ENCODE results near the gene CCDC138.
"Not testable (repeated sequence)": the region's sequence is repeated elsewhere in the genome, so short reads cannot be mapped to it uniquely, and the experiment has no call there.

Gene CCDC138, protein sequence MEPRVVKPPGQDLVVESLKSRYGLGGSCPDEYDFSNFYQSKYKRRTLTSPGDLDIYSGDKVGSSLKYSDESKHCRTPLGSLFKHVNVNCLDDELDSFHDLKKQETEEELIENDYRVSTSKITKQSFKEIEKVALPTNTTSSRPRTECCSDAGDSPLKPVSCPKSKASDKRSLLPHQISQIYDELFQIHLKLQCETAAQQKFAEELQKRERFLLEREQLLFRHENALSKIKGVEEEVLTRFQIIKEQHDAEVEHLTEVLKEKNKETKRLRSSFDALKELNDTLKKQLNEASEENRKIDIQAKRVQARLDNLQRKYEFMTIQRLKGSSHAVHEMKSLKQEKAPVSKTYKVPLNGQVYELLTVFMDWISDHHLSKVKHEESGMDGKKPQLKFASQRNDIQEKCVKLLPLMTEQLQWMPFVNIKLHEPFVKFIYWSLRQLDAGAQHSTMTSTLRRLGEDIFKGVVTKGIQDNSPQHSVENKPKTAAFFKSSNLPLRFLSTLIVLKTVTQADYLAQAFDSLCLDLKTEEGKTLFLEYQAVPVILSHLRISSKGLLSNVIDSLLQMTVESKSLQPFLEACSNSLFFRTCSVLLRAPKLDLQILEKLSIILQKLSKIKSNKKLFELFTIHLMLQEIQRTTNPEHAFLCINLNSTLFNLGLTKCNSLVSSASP

DNA sequence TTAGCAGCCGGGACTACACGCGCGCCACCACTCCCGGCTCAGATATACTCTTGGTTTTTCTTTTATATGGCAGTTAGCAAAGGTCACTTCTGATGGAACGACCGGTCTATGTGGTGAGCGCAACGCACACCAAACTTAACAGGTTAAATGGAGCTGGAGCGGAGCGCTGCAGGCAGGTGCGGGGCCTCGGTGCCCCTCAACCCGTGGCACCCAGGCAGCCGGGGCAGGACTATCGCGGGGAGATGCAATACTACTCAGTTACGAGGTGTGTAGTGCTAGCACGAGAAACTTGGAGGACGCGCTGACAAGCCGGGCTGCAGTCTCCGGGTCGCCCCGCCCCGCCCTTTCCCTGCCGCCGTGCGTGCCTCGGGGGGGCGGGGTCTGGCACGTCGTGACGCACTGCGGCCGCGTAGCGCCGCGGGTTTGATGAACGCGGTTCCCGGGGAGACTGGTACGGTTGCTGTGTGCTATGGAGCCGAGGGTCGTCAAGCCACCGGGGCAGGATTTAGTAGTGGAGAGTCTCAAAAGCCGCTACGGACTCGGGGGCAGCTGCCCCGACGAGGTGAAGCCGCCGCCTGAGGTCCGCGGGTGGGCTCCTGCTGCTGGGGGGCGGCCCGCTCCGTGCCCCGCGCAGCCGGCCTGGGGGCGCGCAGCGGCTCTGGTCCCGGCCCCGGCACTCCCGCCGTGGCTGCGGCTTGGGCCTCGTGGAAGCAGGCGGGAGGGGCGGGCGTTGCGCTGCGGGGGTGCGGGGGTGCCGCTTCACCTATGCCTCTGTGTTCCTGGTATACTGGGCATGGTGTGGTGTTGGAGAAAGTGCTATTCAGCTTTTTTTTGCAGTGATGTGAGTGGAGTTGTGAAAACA, at the start of gene CCDC138:
Gene CCDC138 (plus strand): TSS at position 418 of the 862 bp plus-strand sequence. CDS start 52 bp downstream, at position 470.
- in situ Hi-C loops (cut with MboI; ENCODE audit: low sequenced_read_pairs) = no loop called here

DNA sequence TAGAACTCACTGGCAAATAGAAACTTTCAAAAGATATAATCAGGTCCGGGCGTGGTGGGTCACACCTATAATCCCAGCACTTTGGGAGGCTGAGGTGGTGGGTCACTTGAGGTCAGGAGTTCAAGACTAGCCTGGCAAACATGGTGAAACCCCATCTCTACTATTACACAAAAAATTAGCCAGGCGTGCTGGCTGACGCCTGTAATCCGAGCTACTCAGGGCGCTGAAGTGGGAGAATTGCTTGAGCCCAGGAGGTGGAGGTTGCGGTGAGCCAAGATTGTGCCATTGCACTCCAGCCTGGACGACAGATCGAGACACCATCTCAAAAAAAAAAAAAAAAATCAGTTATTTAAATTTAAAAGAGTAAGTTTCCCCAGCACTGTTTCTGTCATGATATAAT, 28.6 kb upstream of the CCDC138 start:
- in situ Hi-C loops (cut with MboI; ENCODE audit: low sequenced_read_pairs) = not testable (repeated sequence)

DNA sequence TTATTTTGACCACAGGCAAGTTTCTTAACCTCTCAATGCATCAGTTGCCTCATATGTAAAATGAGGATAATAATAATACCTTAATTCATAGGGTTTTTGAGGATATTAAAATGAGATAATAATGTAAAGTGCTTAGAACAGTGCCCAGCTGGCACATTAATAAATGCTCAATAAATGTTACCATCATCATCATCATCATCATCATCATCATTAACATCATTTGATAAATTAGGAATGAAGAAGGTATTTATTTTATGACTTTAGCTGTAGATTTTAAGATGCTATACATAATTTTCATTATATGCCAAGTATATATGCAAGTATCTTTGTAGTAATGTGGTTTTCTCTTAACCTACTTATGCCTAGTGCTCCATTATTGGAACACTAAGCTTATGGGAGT, 24.0 kb upstream of the CCDC138 start:
- in situ Hi-C loops (cut with MboI; ENCODE audit: low sequenced_read_pairs) = not testable (repeated sequence)

DNA sequence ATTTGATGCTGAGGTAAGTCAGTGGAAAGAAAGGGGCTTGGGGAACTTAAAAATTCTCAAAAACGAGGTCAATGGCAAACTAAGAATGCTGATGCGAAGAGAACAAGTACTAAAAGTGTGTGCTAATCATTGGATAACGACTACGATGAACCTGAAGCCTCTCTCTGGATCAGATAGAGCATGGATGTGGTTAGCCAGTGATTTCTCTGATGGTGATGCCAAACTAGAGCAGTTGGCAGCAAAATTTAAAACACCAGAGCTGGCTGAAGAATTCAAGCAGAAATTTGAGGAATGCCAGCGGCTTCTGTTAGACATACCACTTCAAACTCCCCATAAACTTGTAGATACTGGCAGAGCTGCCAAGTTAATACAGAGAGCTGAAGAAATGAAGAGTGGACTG, 19.9 kb upstream of the CCDC138 start:
- in situ Hi-C loops (cut with MboI; ENCODE audit: low sequenced_read_pairs) = not testable (repeated sequence)

DNA sequence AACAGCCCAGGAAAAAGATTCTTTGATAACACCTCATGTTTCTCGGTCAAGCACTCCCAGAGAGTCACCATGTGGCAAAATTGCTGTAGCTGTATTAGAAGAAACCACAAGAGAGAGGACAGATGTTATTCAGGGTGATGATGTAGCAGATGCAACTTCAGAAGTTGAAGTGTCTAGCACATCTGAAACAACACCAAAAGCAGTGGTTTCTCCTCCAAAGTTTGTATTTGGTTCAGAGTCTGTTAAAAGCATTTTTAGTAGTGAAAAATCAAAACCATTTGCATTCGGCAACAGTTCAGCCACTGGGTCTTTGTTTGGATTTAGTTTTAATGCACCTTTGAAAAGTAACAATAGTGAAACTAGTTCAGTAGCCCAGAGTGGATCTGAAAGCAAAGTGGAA, 18.7 kb upstream of the CCDC138 start:
- in situ Hi-C loops (cut with MboI; ENCODE audit: low sequenced_read_pairs) = not testable (repeated sequence)

DNA sequence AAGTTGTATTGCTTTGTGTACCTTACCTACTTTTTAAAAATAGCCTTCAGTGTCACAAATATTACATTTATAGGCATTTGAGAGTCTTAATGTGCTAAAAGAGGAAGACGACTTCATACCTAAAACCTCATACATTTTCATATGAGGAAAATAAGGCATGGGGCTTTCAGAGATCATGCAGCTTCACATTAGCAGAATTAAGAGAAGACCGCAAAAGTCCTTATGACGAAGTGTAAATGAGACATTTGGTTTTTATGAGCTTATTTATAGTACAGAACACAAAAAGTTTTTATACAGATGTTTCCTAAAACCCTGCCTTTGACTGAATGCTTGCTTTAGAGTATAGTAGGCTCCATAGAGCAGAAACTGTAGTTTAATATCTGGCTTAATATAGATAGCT, 10.1 kb upstream of the CCDC138 start:
- in situ Hi-C loops (cut with MboI; ENCODE audit: low sequenced_read_pairs) = no loop called here

DNA sequence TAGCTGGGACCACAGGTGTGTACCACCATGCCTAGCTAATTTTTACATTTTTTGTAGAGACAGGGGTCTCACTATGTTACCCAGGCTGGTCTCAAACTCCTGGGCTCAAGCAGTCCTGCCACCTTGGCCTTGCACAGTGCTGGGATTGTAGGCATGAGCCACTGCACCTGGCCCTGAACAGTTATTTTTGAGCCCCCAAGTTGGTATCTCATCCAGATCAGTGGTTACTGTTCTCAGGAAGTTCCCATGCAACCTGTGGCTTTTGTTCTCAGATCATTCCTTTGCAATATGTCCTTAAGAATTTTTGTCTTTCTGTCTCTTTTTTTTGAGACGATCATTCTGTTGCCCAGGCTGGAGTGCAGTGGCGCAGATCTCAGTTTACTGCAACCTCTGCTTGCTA, 7.7 kb upstream of the CCDC138 start:
- in situ Hi-C loops (cut with MboI; ENCODE audit: low sequenced_read_pairs) = no loop called here

DNA sequence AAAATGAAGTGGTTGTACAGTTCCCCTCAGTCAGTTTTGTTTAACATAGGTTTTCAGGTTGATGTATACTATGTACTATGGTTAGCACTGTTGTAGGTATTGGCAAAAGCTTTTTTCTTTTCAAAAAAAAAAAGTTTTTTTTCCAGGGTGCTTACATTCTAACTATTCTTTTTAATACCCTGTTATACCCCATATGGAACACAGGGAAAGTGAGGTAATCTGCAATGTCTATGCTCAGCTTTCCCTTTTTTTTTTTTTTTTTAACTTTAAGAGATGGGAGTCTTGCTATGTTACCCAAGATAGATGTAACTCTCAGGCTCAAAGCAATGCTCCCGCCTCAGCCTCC, 590 bp upstream of the CCDC138 start:
- in situ Hi-C loops (cut with MboI; ENCODE audit: low sequenced_read_pairs) = no loop called here

DNA sequence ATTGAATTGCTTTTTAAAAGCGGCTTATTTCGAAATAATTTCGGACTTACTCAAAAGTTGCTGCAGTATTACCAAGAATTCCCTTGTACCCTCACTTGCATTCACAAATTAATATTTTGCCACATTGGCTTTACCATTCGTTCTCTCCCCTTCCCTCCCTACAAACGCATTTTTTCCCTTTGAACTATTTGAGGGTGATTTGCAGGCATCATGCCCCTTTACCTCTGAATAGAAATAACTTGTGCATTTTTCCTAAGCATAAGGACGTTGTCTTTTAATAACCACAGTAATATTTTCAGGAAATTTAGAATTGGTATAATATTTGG, 608 bp downstream of the CCDC138 start:
- in situ Hi-C loops (cut with MboI; ENCODE audit: low sequenced_read_pairs) = no loop called here

DNA sequence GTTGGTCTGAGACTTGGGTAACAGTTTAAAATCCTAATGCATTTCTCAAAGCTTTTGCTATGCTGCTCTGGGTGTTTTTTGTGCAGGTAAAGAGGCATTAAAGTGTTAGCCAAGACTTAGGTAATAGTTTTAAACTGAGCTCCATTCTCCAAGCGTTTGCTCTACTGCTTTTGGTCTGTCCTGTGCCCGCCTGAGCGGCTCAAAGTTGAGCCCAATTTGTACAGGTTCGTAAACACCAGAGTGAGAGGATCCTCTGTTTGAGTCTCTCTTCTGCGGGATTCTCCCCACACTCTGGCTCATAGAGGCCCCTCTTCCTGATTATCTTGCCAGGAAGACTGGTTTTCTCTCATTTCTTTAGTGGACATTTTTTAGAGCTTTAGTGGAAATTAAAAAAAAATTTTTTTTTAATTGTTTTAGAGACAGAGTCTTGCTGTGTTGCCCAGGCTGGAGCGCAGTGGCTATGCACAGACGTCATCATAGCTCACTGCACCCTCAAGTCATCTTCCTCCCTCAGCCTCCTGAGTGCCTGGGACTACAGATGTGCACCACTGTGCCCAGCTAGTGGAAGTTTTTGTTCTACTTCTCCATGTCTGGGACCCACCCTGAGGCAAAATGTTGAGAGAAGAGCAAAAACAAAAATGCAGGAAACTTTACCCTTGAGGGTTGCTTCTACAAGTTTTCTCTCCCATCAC, 16.6 kb downstream of the CCDC138 start:
- in situ Hi-C loops (cut with MboI; ENCODE audit: low sequenced_read_pairs) = no loop called here

DNA sequence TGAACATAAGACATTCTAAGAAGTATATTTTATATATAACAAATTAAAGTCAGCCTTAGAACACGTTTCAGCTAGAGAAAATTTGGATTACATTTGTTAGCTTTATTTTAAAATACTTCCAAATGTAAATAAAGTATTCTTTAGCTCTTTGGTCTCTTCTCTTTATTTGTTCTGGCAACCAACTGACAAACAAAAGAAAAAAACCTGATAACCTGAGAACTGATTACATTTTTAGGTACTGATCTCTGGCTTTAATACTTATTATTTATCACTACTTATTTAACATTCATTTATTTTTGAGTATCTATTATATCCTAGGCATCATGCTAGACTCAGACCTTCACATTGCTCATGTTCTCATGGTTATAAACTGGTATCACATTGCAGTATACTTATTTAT, 18.5 kb downstream of the CCDC138 start:
- in situ Hi-C loops (cut with MboI; ENCODE audit: low sequenced_read_pairs) = no loop called here

DNA sequence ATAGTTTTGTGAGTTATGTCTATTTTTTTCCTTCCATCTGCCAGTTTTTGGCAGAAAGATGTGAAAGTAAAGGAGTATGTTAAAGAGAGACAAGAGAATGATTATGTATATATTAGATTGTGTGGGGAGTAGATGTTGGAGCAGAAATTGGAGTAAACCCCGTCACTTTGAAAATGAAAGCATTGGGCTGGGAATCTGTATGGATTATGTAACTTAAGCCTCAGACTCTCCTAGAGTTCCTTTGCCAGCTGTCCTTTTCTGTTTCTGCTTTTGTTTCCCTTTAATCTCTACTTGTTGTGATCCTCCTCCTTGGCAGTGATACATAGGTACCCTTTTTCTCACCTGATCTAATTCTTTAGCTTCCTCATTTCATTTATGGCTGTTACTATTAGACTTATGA, 19.2 kb downstream of the CCDC138 start:
- in situ Hi-C loops (cut with MboI; ENCODE audit: low sequenced_read_pairs) = no loop called here

DNA sequence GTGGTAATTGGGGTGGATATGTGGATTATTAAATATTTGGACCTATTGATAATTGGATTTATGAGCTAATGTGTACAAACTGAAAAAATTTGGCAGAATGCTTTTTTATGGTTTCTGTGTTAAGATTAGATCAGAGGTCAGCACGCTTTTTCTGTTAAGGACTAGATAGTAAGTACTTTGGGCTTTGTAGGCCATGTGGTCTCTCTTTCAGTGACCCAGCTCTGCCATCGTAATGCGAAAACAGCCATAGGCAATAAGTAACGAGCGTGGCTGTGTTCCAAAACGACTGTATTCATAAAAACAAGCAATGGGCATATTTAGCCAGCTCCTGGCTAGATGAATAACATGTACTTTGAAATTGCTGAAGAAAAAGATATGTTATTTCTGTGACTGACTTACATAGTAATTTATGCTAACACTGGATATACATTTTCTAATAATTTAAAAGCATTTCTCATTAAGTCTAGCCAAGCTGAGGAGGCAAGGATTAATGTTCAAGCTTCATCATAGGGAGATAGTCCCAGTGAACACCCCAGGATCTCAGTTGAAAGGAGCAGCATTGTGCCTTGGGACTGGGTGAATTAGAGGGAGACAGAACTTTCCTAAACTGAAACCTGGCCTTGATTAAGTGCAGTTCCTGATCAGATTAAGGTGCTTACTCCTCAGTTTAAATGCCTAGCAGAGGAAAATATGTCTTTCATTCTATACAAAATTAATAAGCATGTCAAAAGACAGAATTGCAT, 20.0 kb downstream of the CCDC138 start:
- in situ Hi-C loops (cut with MboI; ENCODE audit: low sequenced_read_pairs) = no loop called here

DNA sequence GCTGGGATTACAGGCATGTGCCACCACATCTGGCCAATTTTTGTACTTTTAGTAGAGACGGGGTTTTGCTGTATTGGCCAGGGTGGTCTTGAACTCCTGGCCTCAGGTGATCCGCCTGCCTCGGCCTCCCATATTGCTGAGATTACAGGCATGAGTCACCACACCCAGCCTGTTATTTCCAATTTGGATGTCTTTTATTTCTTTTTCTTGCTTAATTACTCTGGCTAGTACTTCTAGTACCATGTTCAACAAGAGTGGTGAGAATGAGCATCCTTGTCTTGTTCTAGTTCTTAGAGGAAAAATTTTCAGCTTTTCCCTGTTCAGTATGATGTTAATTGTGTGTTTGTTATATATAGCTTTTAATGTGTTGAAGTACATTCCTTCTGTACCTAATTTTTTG, 23.4 kb downstream of the CCDC138 start:
- in situ Hi-C loops (cut with MboI; ENCODE audit: low sequenced_read_pairs) = no loop called here

DNA sequence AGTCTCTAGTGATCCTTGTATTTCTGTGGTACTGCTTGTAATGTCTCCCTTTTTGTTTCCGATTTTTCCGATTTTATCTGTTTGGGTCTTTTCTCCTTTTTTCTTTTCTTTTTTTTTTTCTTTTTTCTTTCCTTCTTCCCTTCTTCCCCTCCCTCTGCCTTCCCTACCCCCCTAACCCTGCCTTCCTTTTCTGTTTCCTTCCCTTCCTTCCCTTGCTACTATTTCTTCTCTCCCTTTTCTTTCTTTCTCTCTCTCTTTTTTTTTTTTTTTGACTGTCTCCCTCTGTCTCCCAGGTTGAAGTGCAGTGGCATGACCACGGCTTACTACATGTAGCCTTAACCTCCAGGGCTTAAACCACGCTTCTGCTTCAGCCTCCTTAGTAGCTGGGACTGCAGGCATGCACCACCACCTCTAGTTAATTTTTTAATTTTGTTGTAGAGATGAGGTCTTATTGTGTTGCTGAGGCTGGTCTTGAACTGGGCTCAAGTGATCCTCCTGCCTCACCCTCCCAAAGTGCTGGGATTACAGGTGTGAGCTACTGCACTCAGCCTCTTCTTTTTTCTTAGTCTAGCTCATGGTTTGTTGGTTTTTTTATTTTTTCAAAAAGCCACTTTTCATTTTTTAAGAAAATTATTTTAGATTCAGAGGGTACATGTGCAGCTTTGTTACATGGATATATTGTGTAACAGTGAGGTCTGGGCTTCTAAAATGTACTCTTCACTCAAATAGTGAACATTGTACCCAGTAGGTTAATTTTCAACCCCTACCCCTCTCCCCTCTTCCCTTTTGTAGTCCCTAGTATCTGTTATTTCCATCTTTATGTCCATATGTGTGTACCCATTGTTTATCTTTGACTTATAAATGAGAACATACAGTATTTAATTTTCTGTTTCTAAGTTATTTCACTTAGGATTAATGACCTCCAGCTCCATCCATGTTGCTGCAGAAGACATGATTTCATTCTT, 24.7 kb downstream of the CCDC138 start:
- in situ Hi-C loops (cut with MboI; ENCODE audit: low sequenced_read_pairs) = no loop called here

DNA sequence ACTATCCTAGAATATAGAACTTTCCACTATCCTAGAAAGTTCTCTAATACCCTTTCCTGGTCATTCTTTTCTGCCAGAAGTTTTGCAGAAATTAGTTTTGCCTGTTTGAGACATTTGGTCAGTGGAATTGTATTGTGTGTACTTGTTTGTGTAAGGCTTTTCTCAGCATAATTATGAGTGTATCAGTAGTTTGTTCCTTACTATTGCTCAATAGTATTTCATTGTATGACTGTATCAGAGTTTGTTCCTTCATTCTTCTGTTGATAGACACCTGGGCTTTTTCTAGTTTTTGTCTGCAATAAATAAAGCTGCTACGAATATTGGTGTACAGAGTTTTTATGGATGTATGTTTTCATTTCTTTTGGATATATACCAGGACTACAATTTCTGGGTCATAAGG, 27.2 kb downstream of the CCDC138 start:
- in situ Hi-C loops (cut with MboI; ENCODE audit: low sequenced_read_pairs) = no loop called here

DNA sequence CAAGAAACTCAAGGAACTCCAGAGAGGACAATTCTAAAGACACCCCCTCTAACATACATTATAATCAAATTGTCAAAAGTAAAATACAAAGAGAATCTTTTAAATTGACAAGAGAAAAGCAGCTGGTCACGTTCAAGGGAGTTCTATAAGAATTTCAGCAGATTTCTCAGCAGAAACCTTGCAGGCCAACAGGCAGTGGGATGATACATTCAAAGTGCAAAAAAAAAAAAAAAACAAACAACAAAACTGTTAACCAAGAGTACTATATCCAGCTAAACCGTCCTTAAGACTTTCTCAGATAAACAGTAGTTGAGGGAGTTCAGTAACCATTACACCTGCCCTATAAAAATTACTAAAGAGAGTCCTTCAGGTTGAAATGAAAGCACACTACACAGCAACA, 33.9 kb downstream of the CCDC138 start:
- in situ Hi-C loops (cut with MboI; ENCODE audit: low sequenced_read_pairs) = no loop called here

DNA sequence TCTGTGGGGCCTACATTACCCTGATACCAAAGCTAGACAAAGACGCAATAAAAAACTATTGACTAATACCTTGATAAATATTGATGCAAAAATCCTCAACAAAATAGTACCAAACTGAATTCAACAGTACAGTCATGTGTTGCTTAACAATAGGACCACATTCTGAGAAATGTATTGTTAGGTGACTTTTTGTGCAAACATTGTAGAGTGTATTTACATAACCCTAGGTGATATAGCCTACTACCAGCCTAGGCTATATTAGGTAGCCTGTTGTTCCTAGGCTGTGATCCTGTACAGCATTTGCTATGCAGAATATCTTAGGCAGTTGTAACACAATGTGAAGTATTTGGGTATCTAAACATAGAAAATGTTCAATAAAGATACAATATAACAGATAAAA, 36.7 kb downstream of the CCDC138 start:
- in situ Hi-C loops (cut with MboI; ENCODE audit: low sequenced_read_pairs) = no loop called here

DNA sequence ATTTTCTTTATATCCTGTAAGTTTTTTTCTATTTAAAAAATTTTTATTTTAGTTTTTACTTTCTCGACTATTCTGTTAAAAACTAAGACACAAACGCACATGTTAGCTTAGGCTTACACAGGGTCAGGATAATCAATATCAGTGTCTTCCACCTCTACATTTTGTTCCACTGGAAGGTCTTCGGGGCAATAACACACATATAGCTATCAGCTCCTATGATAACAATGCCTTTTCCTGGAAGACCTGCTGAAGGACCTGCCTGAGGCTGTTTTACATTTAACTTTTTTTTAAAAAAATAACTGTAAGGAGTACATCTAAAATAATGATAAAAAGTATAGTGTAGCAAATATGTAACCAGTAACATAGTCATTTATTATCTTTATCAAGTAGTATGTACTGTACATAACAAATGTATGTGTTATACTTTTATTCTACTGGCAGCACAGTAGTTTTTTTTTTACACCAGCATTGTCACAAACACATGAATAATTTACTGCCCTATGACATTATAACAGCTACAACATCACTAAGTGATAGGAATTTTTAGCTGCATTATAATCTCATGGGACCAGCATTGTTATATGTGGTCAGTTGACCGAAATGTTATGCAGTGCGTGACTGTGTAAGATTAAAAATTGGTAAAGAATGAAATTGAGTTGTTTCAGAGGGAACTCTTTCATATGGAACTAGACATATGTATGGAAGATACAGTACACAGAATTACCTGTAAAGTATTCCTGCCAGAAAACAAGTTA, 37.9 kb downstream of the CCDC138 start:
- in situ Hi-C loops (cut with MboI; ENCODE audit: low sequenced_read_pairs) = no loop called here
